Measurements from ENCODE around the gene BMPR1A. TPM values are rescaled to one million over a fixed set of nuclear protein-coding genes. Genes with fewer than 3 reads are reported as not detected.

The BMPR1A gene
- total RNA-seq, 1 donor from 2014 or later = 45.8 TPM

DNA sequence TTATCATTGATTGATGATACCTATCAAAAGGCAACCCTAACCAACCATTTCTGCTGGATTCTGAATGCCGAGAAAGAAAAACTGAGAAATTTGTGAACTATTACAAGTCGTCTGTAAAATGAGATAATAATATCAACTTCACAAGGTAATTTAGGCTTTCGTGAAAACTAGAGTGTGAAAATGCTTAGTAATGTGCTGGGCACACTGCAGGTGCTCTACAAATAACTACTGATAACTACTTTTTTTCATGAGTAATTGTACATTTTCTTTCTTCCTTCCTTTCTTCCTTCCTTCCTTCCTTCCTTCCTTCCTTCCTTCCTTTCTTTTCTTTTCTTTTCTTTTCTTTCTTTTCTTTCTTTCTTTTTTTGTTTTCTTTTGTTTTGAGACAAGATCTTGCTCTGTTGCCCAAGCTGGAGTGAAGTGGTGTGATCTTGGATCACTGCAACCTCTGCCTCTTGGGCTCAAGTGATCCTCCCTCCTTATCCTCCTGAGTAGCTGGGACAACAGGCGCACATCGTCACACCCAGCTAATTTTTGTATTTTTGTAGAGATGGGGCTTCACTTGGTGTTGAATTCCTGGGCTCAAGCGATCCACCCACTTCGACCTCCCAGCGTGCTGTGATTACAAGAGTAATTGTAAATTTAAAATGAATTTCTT lies 42.9 kb downstream of the BMPR1A start:
- DNase-seq (ENCODE audit: low read depth) = no peak

DNA sequence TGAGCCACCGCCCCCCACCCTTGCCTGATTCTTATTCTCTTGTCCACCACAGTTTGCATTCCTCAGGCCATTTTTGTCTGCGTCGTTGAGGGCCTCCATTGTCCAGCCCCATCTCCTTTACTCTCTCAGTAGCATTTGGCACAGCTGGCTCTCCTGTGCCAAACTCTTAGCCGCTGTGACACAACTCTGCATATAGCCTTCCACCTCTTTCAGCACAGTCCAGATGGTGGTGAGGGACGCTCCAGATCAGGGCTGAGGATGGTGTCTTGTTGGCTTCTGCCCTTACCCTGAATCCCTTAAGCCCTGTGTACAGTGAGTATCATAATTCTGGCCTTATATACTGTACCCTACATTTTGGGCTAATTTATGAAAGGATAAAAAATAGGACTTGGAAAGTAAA lies 45.6 kb downstream of the BMPR1A start:
- no peak for DNase-seq (ENCODE audit: low read depth)

DNA sequence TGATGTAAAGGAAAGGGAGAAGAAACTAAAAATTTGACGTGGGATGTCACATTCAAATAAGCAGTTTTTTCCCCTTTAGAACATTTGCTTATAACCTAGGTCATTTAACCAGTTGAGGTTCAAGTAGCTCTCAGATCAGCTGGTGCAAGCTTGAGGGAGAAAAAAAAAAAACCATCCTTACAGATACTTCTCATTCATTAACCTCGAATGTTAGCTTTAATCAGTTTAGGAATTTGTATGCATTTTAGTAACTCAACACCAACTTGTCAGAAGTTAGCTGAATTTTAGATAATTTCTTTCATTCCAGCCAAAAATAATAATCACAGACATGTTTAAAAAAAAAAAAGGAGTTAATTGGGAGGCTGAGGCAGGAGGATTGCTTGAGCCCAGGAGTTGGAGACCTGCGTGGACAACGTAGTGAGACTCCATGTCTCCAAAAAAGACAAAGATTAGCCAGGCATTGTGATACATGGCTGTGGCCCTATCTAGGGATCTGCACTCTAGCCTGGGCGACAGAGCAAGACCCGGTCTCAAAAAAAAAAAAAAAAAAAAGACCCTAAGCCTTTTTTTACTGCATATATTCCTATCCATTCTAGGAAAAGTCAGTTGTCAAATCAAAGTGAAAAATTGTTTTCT lies 46.2 kb downstream of the BMPR1A start:
- DNase-seq (ENCODE audit: low read depth) = no peak

DNA sequence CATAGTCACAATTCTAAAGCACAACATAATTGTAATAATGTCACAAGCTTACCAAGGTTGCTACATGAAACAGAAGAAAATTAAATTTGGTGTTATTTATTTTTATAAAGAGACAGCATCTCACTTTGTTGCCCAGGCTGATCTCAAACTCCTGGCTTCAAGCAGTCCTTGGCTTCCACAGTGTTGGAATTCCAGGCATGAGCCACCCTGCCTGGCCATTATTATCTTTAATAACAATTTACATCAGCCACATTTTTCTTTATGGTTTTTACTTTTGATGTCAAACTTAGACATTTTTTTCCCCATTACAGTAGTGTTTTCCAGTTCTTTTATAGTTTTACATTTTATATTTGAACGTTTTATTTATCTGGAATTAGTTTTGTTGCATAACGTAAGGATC lies 46.7 kb downstream of the BMPR1A start:
- DNase-seq (ENCODE audit: low read depth) = no peak

DNA sequence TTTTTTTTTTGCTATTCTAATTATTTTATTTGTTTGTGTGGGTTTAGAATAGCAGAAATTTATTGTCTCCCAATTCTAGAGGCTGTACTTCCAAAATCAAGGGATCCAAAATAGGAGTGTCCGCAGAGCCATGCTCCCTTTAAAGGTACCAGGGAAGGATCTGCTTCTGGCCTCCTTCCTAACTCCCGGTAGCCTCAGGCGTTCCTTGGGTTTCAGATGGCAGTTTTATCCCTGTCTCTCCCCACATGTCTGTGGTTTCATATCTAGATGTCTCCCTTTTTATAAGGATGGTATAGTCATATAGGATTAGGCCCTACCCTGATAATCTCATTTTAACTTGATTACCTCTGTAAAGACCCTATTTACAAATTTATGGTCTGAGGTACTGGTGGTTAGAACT lies 48.4 kb downstream of the BMPR1A start:
- no peak for DNase-seq (ENCODE audit: low read depth)

DNA sequence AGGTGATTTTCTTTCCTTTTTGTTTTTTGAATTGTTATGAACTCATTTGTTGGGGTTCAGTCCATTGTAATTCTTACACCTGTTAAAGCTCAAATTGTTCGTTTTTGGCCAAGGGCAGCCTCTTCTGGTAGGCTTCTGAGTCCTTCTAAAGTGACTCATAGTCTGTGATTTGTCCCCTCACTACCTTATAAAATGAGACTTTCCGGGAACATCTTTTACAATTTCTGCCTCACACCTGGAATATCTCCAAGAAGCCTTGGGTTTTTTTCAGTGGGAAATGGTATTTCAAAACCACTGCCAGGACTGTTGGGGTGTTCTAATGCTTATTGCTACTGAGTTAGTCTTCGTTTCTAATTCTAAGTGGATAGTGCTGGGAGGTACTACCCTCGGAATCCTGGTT lies 56.7 kb downstream of the BMPR1A start:
- DNase-seq (ENCODE audit: low read depth) = no peak

DNA sequence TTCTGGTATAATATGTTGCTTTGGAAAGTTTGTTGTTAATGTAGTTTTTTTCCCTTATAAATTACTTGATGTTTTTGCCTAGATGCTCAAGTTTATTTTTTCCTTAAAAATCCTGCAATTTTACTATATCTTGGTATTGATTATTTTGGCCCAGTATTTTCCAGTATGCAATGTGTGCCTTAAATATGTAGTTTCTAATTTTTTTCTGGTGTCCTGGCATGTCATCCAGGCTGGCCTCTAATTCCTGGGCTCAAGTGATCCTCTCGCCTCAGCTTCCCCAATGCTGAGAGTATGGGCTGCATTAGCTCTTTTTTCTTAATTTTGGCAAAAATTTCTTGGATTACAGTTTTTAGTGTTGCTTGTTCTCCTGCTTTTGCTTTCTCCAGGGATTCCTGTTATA lies 57.6 kb downstream of the BMPR1A start:
- no peak for DNase-seq (ENCODE audit: low read depth)

DNA sequence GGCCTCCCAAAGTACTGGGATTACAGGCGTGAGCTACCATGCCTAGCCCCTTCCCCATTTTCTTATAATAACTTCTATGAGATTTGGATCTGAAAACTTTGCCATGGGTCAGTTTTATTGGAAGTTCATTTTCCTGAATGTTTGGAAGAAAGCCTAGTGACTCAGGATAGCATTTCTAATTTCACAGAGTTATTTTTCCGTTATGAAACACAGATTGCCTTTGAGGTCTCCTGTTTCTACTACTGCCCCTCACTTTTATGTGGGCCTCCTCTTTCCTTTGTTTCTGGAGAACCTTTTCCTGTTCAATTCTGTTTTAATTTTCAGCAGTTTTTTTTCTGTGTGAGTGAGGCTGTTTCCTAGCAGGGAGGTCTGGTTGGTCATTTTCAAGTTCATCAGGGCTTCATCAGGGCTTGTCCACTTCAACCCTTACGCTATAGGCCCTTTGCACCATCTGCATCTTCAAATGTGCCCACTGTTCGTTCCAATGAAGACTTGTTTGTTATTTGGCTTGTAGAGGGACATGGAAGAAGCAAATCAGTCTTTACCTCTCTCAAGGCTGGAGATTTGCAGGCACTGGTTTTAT lies 58.7 kb downstream of the BMPR1A start:
- no peak for DNase-seq (ENCODE audit: low read depth)

DNA sequence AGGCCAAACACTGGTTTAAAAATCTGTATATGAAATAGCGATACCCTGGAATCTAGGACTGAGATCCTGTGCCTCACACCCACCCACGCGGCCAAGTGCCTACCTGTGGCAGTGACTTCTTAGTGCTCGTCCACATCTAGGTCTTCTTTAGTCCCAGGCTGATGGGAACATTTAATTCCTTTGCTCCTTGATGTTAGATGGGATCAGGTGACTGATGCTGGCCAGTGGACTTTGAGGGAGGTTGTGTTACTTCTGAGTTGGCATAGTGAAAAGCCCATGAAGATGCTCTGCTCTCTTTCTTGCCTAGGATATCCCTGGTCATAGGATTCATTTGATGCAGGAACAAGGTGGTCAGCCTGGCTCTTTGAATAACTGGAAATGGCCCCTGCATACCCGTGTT lies 59.2 kb downstream of the BMPR1A start:
- no peak for DNase-seq (ENCODE audit: low read depth)

DNA sequence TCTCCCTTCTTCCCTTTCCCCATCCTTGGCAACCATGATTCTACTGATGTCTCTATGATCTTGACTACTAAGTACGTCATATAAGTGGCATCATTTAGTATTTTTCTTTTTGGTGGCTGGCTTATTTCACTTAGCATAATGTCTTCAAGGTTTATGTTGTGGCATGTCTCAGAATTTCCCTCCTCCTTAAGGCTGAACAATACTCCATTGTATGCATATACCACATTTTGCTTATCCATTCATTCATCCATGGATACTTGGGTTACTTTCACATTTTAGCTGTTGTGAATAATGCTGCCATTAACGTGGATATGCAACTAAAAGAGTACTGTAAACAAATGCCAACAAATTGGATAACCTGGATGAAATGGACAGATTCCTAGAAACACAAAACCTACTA lies 60.8 kb downstream of the BMPR1A start:
- DNase-seq (ENCODE audit: low read depth) = no peak

DNA sequence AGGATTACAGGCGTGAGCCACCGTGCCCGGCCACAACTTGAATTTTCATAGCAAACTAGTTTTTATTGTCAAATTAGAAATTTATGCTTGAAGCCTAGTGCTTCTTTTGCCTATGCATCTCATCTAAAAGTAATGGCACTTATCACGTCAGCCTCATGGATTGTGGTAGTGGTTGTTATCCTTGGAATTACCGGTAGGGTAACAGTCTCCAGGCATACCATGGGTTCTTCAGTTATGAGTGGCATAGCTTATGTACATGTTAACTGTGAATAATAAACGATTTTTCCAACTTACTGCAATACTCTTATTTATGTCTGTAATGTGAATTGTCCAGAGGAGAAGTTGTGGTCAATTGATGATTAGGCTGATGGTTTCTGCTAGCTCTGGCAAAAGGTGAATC lies 63.1 kb downstream of the BMPR1A start:
- DNase-seq (ENCODE audit: low read depth) = no peak

DNA sequence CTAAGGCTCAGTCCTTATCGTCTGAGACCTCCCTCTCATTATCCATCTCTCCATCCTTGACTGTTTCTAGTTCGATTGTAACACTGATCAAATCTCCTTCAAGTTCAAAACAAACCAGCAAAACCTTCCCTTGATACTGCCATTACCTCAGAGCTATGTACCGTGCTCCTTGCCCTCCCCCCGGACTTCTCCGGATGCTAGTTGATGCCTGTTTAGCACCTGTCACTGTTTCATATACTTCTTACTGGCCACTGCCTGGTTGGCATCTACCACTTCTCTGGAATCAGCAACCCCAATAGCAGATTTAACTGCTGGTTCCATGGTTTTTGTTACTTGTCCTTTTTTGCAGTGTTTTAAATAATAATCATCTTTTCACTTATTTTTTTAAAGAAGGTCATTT lies 64.1 kb downstream of the BMPR1A start:
- DNase-seq (ENCODE audit: low read depth) = no peak

DNA sequence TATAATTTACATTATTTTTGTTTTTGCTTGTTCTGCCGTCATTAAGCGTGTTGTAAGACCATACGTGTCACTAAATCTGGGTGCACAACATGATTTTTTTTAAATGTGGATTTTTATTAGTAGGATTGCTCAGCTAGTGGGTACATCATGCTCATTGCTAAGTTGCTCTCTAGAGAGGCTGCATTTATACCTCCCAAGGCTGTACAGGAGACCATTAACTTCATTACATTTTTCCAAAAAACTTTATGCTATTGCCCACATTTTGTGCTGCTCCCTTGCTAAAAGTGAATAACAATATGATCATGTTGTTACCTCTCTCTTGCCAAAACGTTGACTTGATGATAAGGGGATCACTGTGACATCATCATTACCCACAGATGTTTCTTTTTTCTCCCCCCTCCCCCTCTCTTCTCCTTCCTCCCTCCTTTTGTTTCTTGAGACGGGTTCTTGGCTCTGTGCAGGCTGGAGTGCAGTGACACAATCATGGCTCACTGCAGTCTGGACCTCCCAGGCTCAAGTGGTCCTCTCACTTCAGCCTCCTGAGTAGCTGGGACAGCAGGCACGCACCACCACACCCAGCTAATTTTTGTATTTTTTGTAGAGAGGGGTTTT lies 65.1 kb downstream of the BMPR1A start:
- DNase-seq (ENCODE audit: low read depth) = no peak

DNA sequence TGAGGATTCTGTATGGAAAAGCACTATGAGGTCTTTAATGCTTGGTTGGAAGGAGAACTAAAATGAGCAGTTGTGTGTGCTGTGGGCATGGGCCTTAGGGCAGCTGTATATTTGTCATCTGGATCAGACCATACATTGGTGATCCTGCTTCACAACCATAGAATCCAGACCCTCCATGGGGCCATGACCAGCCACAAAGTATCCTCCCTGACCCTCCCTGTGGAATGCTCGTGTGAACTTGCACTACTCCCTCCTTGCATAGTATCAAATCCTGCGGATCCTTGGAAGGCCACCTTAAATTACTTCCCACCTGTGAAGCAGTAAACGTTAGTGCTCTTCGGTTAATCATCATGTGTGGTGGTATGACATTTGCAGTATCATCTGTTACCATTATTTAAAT lies 67.1 kb downstream of the BMPR1A start:
- no peak for DNase-seq (ENCODE audit: low read depth)

DNA sequence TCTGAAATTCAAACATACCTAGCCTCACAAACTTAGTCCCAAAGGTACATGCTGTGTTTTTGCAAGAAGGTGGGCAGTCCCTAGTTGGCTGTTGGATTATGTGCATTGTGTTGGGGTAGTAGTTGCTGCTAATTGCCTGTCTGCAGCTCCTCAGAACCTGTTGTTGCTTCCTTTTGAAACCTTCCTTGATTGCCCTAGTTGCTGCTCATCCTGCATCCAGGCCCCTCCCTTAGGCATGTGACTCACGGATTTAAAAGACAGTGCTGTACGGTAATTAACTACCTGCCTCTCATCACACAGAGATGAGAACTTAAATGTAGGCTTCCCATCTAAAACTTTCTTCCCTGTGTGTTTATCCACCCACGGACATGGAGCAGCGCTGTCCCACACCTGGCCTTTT lies 67.7 kb downstream of the BMPR1A start:
- no peak for DNase-seq (ENCODE audit: low read depth)

DNA sequence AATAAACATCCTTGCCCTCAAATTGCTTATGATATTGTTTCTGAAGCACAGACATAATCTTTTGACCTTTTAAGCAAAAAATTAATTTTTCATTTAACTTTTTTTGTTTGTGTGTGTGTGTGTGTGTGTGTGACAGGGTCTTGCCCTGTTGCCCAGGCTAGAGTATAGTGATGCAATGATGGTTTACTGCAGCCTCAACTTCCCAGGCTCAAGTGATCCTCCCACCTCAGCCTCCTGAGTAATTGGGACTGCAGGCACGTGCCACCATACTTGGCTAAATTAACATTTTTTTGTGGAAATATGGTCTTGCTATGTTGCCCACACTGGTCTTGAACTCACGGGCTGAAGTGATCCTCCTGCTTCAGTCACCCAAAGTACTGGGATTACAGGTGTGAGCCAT lies 68.9 kb downstream of the BMPR1A start:
- DNase-seq (ENCODE audit: low read depth) = no peak

DNA sequence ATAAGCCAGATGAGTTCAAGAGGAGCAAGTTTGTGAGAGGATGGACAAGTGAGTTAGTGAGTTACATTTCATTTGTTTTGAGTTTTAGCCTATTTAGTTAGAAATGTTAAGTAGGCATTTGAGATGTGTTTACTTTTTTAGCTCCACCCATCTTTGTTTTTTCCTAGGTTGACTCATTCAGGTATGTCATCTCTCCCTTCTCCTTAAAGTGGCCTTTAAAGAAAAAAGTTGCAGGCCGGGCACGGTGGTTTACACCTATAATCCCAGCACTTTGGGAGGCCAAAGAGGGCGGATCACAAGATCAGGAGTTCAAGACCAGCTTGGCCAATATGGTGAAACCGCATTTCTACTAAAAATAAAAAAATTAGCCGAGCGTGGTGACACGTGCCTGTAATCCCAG lies 71.2 kb downstream of the BMPR1A start:
- DNase-seq (ENCODE audit: low read depth) = no peak

DNA sequence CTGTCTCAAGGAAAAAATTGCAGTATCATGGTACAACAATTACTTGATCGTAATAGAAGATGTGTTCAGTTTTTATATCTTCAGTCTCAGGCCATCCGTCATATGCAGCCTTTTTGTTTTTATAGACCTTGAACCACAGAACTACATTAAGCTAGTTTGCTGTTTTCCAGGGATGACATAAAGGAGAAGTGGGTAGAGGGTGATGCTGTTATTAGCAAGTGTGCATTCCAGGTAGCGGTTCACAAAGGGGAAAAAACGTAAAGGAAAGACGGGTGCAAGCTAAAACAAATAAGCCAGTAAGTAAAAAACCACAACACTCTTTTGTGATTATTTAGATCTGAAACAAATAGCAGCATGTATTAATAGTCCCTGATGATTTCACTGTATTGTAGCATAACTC lies 71.7 kb downstream of the BMPR1A start:
- no peak for DNase-seq (ENCODE audit: low read depth)

DNA sequence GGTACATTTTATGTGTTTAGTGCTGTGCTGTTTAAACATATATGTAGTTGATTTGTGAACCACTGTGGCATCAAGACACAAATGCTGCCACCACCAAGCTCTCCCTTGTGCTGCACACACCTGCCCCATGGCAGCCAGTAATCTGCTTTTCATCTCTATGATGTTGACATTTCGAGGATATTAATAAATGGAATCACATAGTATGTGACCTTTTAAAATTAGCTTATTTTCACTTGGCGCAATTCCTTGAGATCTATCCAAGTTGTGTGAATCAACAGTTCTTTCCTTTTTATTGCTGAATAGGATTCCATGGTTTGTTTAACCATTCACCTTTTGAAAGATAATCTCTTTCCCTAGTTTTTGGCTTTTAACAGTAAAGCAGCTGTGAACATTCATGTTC lies 73.1 kb downstream of the BMPR1A start:
- no peak for DNase-seq (ENCODE audit: low read depth)

DNA sequence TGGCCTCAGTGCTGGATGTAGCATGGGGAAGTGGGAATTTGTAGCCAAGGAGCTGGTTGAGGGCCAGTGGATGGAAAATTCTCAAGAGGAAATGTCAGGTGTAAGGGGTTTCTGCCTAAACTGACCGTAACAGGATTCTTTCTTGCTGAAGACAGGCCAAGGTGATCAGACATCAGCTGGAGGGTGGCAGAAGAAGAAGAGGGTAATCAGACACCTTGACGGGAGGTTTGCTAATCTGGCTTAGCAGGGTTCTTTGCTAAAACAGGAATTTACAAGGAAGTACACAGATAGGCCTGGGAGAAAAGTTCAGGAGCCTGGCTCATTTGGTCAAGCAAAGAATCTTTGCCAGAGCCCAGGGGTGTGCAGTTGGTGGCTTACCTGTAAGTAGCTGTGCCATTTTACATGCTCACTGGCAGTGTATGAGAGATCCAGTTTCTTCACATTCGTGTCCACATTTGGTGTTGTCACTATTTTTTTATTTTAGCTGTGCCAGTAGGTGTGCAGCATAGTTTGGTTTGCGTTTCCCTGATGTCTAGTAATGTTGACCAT lies 73.7 kb downstream of the BMPR1A start:
- no peak for DNase-seq (ENCODE audit: low read depth)

DNA sequence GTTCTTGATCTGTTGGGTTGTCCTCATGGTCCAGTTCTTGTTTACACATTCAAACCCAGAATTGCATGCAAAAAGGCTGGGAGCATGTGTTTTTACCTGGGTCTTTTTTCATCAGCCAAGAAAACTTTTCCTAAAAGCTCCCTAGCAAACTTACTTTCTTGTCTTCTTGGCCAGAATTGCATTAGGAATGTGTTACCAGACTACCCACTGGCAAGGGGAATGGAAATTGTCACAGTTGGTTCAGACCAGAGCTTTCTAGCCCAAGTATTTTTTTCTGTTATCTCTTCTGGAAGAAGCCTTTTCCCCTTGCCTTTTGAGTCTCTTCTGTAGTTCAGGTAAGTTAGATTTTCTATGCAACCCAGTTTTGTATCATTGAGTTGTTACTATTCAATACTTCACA lies 77.5 kb downstream of the BMPR1A start:
- no peak for DNase-seq (ENCODE audit: low read depth)

DNA sequence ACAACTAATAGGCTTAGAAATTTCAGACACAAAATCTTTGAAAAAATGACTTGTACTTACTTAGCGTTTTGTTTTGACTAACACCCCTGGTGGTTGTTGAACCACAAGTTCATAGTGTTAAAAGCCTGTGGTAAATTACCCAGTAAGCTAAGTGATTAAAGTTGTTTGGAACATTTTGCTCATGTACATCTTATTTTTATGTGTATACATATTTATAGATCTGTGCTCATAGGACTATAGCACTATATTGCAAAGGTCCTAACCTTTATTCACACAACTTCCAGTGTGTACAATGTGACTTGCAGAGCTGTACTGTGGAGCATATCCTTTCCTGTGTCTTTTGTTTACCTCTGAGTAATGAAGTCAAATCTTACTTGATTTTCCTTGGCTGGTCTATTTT lies 79.6 kb downstream of the BMPR1A start:
- DNase-seq (ENCODE audit: low read depth) = no peak

All from myocyte (in vitro differentiated cells).